ENCODE results near the gene SLC7A10. TPM values are rescaled to one million over a fixed set of nuclear protein-coding genes. Genes with fewer than 3 reads are reported as not detected.

The SLC7A10 gene
- total RNA-seq, 4 donors from 2014 or later: not detected

DNA sequence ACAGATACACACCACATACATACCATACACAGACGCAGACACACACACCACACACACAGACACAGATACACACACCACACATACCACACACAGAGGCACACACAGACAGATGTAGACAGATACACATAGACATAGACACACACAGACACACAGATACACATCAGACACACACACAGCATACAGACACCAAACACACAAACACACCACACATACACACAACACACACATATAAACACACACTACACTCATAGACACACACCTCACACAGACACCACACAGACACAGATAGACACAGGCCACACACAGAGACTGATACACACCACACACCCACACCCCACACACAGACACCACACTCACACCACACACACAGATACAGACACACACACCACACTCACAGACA lies 24.9 kb upstream of the SLC7A10 start:
- H3K27ac ChIP-seq: no peak overlapping the region
- H3K9me3 ChIP-seq: peaks cover 0 to 7% (median 4%) of the 10 kb centered on the region in 3 donors
- WGBS, 2 donors: 100% methylated on average over 1 of the region's 1 CpG
- H3K27me3 ChIP-seq: peaks cover 0 to 18% (median 0%) of the 10 kb centered on the region in 4 donors
- peaks cover 0 to 10% (median 0%) of the 10 kb centered on the region in 3 donors for H3K4me1 ChIP-seq
- TF ChIP-seq, protein P1, sequence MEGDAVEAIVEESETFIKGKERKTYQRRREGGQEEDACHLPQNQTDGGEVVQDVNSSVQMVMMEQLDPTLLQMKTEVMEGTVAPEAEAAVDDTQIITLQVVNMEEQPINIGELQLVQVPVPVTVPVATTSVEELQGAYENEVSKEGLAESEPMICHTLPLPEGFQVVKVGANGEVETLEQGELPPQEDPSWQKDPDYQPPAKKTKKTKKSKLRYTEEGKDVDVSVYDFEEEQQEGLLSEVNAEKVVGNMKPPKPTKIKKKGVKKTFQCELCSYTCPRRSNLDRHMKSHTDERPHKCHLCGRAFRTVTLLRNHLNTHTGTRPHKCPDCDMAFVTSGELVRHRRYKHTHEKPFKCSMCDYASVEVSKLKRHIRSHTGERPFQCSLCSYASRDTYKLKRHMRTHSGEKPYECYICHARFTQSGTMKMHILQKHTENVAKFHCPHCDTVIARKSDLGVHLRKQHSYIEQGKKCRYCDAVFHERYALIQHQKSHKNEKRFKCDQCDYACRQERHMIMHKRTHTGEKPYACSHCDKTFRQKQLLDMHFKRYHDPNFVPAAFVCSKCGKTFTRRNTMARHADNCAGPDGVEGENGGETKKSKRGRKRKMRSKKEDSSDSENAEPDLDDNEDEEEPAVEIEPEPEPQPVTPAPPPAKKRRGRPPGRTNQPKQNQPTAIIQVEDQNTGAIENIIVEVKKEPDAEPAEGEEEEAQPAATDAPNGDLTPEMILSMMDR (IDR thresholded peaks at IDR 0.05): no peak
- no peak for TF ChIP-seq POLR2A (IDR thresholded peaks at IDR 0.05)
- intact Hi-C loops (cut with DNase I): no loop called here
- no peak overlapping the region for H3K4me3 ChIP-seq
- H3K36me3 ChIP-seq: no peaks in the 10 kb centered on the region
- no peak for DNase-seq

DNA sequence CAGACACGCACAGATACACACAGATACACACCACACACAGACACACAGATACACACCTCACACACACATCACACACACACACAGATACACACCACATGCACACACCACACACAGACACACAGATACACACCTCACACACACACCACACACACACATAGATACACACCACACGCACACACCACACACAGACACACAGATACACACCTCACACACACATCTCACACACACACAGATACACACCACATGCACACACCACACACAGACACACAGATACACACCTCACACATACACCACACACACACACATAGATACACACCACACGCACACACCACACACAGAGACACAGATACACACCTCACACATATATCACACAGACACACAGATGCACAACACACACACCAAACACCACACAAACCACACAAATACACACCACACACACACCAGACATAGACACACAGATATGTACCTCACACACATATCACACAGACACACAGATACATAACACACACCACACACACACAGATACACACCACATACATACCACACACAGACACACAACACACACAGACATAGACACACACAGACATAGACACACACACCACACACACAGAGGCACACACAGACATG lies 24.2 kb upstream of the SLC7A10 start:
- TF ChIP-seq, protein P1 (IDR thresholded peaks at IDR 0.05): no peak
- TF ChIP-seq POLR2A (IDR thresholded peaks at IDR 0.05): no peak
- H3K9me3 ChIP-seq: peaks cover 0 to 9% (median 7%) of the 10 kb centered on the region in 3 donors
- no peak for DNase-seq
- H3K4me1 ChIP-seq: peaks cover 0 to 10% (median 0%) of the 10 kb centered on the region in 3 donors
- 73 to 84% methylated on average over 3 of the region's 3 CpGs for WGBS, 2 donors
- no peaks in the 10 kb centered on the region for H3K36me3 ChIP-seq
- intact Hi-C loops (cut with DNase I): no loop called here
- H3K27ac ChIP-seq: no peak overlapping the region
- peaks cover 0 to 18% (median 0%) of the 10 kb centered on the region in 4 donors for H3K27me3 ChIP-seq
- no peak overlapping the region for H3K4me3 ChIP-seq

DNA sequence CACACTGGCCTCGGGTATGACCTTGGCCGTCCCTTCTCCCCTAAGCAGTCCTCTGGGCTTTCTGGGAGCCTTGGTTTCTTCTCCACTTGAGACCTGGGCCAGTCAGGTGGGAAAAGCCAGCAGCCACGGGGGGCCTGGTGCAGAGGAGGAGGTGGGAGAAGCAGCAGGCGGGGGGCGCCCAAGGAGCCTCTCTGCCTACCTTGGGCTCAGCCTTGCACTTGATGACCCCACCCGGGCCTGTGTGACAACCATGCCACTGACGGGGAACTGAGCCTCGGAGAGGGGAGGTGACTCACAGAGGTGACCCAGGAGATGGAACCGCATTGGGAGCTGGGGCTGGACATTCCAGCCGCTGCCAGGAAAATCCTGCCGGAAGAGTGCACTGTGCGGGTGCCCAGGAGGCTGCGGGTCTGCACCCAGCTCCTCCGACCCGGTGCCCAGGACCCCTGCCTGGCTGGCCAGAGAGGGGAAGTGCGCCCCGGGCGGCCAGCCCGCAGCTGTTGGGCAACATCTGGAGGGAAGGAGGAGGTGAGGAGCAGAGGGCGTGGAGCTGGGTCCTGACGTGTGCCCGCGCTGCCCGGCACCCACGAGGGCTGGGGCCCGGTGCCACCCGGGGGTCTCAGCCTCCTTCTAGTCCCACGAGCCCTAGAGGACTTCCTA lies 23.4 kb upstream of the SLC7A10 start:
- 35 to 71% methylated on average over 9 to 15 of the region's 28 CpGs for WGBS, 2 donors
- Histone ChIP-seq H3K4me3 (no peak overlapping the region), H3K9me3 (peaks cover 0 to 9% (median 7%) of the 10 kb centered on the region in 3 donors), H3K27ac (no peak overlapping the region), H3K36me3 (no peaks in the 10 kb centered on the region), H3K4me1 (peaks cover 0 to 10% (median 0%) of the 10 kb centered on the region in 3 donors), H3K27me3 (peaks cover 0 to 18% (median 0%) of the 10 kb centered on the region in 4 donors)
- intact Hi-C loops (cut with DNase I): no loop called here
- no peak for TF ChIP-seq POLR2A (IDR thresholded peaks at IDR 0.05)
- TF ChIP-seq, protein P1 (IDR thresholded peaks at IDR 0.05): no peak
- no peak for DNase-seq

DNA sequence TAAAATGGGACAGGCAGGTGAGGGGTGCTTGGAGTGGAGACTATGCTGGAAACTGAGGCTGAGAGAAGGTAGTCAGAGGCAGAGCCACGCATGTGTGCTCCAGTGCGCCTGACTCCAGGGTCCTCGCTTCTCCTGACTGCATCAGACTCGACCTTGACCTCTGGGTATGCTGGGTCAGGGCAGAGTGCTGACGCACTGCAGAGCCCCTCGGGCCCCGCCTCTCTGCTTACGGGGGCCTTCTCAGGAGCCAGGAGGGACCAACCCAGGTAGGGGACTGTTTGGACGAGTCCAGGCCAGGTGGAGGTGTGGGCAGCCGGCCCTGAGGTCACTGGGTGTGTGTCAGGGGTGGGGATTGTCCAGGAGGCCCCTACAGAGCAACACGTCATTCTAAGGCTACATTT lies 22.9 kb upstream of the SLC7A10 start:
- Histone ChIP-seq H3K27ac (no peak overlapping the region), H3K4me1 (peaks cover 0 to 10% (median 0%) of the 10 kb centered on the region in 3 donors), H3K36me3 (no peaks in the 10 kb centered on the region), H3K4me3 (no peak overlapping the region), H3K9me3 (peaks cover 0 to 9% (median 7%) of the 10 kb centered on the region in 3 donors), H3K27me3 (peaks cover 0 to 17% (median 0%) of the 10 kb centered on the region in 4 donors)
- no peak for TF ChIP-seq POLR2A (IDR thresholded peaks at IDR 0.05)
- TF ChIP-seq, protein P1 (IDR thresholded peaks at IDR 0.05): no peak
- intact Hi-C loops (cut with DNase I): no loop called here
- WGBS, 2 donors: 69 to 80% methylated on average over 9 to 10 of the region's 11 CpGs
- no peak for DNase-seq

DNA sequence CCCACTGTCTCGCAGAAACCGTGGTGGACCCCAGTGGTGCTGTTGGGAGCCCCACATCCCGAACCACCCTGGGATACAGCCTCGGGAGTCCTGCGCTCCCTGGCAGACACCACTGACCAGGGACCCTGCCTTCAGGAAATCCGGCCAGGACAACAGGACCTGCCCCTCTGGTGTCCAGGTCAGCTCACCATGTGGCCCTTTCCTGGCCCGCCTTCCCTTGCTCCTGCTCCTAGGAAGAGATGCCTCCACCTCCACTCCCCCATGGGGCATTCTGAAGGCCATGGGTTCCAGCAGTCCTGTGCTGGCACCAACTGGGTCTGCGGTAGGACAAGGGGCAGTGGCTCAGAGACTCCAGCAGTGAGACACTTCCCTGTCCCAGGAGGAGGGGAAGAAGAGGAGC lies 22.5 kb upstream of the SLC7A10 start:
- no peak for TF ChIP-seq POLR2A (IDR thresholded peaks at IDR 0.05)
- TF ChIP-seq, protein P1 (IDR thresholded peaks at IDR 0.05): no peak
- H3K9me3 ChIP-seq: peaks cover 0 to 9% (median 7%) of the 10 kb centered on the region in 3 donors

More for the DNA sequence above, 22.5 kb upstream of the SLC7A10 start:
- no peak overlapping the region for H3K4me3 ChIP-seq
- peaks cover 0 to 10% (median 0%) of the 10 kb centered on the region in 3 donors for H3K4me1 ChIP-seq
- DNase-seq: no peak
- WGBS, 2 donors: no CpG with 5 or more reads among the region's 8 CpGs
- H3K36me3 ChIP-seq: no peaks in the 10 kb centered on the region
- H3K27ac ChIP-seq: no peak overlapping the region
- H3K27me3 ChIP-seq: peaks cover 0 to 13% (median 0%) of the 10 kb centered on the region in 4 donors
- intact Hi-C loops (cut with DNase I): no loop called here

All from esophagus squamous epithelium (tissue), 5 donors.